NCI-H2227 (cell line): ENCODE data around the gene TSPAN12.

Experiments used
- DNase-seq: peaks from one replicate; lab custom pipeline; 2025; ENCODE audit not compliant: unreplicated experiment; lab: John Stamatoyannopoulos, UW

The TSPAN12 gene

GRCh38 chr7:120760851-120761250 is 97.1 kb downstream of the TSPAN12 start:
- no peak for DNase-seq

- DNase-seq: no peak
These were observed 97.9 kb downstream of the TSPAN12 start for GRCh38 chr7:120760050-120760449.

- no peak for DNase-seq
These were observed 114.8 kb downstream of the TSPAN12 start for GRCh38 chr7:120743128-120743527.

- DNase-seq: peak; percentile 8
These were observed 115.6 kb downstream of the TSPAN12 start for GRCh38 chr7:120742372-120742771.

GRCh38 chr7:120741371-120742042 is 116.4 kb downstream of the TSPAN12 start:
- DNase-seq: no peak

GRCh38 chr7:120740348-120740747 is 117.6 kb downstream of the TSPAN12 start:
- DNase-seq: peak; percentile 15

- DNase-seq: peak; percentile 31
These were observed 119.1 kb downstream of the TSPAN12 start for GRCh38 chr7:120738816-120739215.
